Measurements from ENCODE around the gene RPTOR. TPM values are rescaled to one million over a fixed set of nuclear protein-coding genes. Genes with fewer than 3 reads are reported as not detected.

RPTOR gene
- total RNA-seq, 1 donor from 2014 or later, result 66.7 TPM

DNA sequence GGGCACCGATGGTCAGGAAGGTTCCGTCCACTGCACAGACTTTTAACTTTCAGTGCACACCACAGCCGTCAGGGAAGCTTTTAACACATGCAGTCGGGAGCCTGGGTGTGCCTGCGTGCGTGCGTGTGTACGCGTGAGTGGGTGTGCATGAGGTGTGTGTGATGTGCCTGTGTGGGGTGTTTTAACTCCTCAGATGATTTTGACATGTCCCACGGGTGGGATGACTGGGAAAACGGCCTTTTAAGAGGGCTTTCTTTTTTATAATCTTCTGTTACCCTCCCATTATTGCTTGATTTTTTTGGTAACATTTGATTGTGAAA is 294.3 kb downstream of the RPTOR start:
- Mint-ChIP-seq H3K4me1 (ENCODE audit: low read depth) (peaks cover 20% of the 10 kb centered on the region), H3K9me3 (no peaks in the 10 kb centered on the region), H3K4me3 (no peak overlapping the region), H3K36me3 (ENCODE audit: low read depth) (peaks cover 24% of the 10 kb centered on the region), H3K27ac (no peak overlapping the region), H3K27me3 (ENCODE audit: insufficient read depth) (no peaks in the 10 kb centered on the region)
- intact Hi-C loops (cut with micrococcal nuclease), result no loop called here
- DNase-seq (ENCODE audit: low spot score), result no peak

DNA sequence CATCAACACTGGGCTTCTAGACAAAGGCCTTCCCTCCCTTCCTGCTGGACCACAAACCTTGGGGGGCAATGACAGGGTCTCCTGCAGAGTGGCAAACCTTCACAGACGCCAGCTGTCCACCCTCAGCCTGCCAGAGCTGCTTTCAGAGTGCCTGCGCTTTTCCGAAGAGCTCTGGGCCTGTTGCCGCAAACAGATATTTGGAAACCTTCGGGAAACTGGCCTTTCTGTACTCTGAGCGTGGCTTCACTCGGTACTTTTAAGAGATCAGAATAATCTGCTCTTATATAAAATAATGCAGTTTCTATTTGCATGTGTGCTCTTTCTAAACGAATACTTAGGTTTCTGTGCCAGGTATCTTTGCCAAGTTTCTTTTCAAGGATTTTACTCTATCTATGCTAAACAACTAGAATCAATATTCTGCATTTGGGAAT is 294.9 kb downstream of the RPTOR start:
- intact Hi-C loops (cut with micrococcal nuclease), result no loop called here
- no peaks in the 10 kb centered on the region for H3K27me3 Mint-ChIP-seq (ENCODE audit: insufficient read depth)
- DNase-seq (ENCODE audit: low spot score), result no peak
- H3K27ac Mint-ChIP-seq, result no peak overlapping the region
- no peak overlapping the region for H3K4me3 Mint-ChIP-seq
- H3K36me3 Mint-ChIP-seq (ENCODE audit: low read depth), result peaks cover 24% of the 10 kb centered on the region
- H3K4me1 Mint-ChIP-seq (ENCODE audit: low read depth), result peaks cover 17% of the 10 kb centered on the region
- H3K9me3 Mint-ChIP-seq, result no peaks in the 10 kb centered on the region

DNA sequence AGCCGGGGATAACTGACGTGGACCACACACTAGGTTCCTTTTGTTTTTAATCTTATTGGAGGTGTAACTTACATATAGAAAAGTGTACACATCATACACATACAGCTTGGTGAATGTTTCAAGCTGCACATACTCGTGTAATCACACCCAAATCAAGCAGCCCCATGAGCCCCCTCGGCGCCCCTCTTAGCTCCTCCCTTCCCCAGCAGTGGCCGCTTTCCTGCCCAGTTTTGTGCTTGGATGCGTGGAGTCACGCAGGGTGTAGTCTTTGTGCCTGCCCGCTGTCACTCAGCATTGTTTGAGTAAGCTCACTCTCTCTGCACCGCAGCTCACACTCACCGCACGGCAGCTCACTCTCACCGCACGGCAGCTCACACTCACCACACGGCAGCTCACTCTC is 295.3 kb downstream of the RPTOR start:
- Mint-ChIP-seq H3K27me3 (ENCODE audit: insufficient read depth) (no peaks in the 10 kb centered on the region), H3K27ac (no peak overlapping the region), H3K9me3 (no peaks in the 10 kb centered on the region), H3K36me3 (ENCODE audit: low read depth) (peaks cover 21% of the 10 kb centered on the region), H3K4me3 (no peak overlapping the region), H3K4me1 (ENCODE audit: low read depth) (peaks cover 14% of the 10 kb centered on the region)
- intact Hi-C loops (cut with micrococcal nuclease), result no loop called here
- DNase-seq (ENCODE audit: low spot score), result no peak

DNA sequence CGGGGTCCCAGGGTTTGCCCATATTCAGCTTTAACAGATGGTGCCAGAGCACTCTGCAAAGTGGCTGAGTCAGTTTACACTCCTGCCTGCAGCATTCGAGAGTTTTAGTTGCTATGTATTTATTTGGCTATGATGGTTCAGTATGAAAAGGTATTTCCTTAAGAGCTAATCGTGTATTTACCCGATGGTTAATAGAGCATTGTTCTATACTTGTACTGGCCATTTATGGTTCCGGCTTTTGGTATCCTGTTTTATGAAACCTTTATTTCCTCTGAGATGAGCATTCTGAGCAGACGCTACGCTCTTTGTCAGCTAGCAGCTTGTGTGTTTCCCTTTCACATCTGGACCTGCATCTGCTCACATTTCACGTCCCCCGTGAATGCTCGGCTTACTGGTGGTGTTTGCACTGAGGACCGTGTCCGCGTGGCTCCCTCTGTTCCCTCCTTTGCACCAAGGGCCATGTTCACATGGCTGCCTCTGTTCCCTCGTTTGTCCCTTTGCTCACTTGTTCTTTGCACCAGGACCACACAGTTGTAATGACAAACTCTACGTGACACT is 297.9 kb downstream of the RPTOR start:
- H3K9me3 Mint-ChIP-seq, result no peaks in the 10 kb centered on the region
- DNase-seq (ENCODE audit: low spot score), result no peak
- peaks cover 21% of the 10 kb centered on the region for H3K4me1 Mint-ChIP-seq (ENCODE audit: low read depth)
- no peak overlapping the region for H3K4me3 Mint-ChIP-seq
- no peaks in the 10 kb centered on the region for H3K27me3 Mint-ChIP-seq (ENCODE audit: insufficient read depth)
- H3K27ac Mint-ChIP-seq, result peak overlapping the region; percentile 8
- intact Hi-C loops (cut with micrococcal nuclease), result no loop called here
- peaks cover 30% of the 10 kb centered on the region for H3K36me3 Mint-ChIP-seq (ENCODE audit: low read depth)

DNA sequence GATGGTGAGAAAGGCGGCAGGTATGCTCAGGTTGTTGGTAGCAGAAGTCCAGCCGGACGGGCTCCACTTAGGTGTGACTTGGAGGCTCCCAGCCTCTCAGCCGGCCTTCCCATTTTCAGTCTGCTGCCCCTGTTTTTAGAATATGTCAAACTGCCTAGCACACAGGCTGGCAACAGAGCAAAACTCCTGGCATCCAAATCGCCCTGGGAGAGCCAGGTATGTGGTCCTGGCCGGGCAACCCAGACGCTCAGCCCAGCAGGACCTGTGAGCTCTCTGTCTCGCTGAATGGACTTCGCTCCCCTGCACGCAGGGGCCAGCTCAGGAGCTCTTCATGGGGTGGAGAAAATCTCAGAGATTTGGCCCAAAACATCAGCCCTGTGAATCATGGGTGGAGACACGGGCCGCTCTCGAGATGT is 299.1 kb downstream of the RPTOR start:
- DNase-seq (ENCODE audit: low spot score), result no peak
- intact Hi-C loops (cut with micrococcal nuclease), result no loop called here
- peaks cover 36% of the 10 kb centered on the region for H3K36me3 Mint-ChIP-seq (ENCODE audit: low read depth)
- no peaks in the 10 kb centered on the region for H3K27me3 Mint-ChIP-seq (ENCODE audit: insufficient read depth)
- H3K4me3 Mint-ChIP-seq, result no peak overlapping the region
- no peaks in the 10 kb centered on the region for H3K9me3 Mint-ChIP-seq
- no peak overlapping the region for H3K27ac Mint-ChIP-seq
- peaks cover 33% of the 10 kb centered on the region for H3K4me1 Mint-ChIP-seq (ENCODE audit: low read depth)

DNA sequence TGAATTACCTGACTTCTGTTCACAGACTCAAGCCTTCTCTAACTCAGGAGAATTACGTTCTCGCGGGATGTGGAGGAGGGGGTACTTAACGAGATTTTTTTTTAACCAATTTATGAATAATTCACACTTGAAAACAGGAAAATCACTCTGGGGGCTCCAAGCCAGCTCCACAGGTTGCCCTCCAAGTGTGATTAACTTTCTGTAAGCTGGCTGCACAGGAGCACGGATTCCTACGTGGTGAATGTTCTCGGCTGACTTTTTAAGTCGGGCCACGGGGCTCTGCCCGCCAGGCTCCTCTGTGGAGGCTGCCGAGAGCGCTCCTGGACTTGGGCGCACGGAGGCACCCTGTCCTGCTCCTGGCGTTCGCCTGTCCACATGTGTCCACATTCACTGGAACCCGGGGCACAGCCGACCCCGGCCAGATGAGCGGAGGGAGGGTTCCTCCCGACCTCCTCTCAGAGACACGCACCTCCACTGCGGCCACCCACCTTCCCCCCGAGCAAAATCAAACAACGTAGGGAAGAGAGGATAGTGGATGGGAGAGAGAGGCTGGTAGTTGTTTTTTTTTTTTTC is 299.9 kb downstream of the RPTOR start:
- no peaks in the 10 kb centered on the region for H3K9me3 Mint-ChIP-seq

DNA sequence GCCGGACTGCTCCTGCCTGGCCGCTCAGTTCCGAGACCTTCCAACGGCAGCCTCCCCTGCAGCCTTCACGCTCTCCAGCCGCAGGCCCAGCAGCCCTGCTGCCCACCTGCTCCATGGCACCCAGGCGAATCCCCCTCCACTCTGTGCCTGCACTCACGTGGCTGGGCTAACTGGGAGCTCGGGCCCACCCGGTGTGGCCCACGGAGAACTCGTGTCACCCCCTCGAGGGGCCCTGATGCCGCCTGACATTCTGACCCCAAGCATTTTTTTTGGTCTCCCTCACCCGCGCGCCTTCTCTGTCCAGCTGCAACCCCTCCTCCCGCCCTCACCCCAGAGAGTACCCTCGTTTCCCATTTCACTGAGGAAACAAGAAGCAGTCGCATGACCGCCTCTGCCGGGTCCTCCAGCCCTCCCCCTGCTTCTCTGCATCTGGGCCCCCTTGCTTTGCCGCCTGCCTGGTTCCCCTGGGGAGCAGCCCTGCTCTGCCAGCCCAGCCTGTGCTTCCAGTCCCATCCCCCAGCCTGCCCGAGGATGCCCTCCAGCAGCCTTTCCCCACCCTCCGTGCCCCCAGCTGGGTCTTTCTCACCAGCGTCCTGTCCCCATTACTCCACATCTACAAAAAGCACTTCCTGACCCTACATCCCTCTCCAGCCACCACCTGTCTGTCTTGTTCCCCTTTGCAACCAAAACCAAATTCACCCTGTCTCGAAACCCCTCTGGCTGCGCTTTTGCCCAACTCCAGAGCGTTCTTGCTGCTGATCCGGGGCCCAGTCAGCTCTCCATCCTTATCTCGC is 300.6 kb downstream of the RPTOR start:
- Mint-ChIP-seq H3K27me3 (ENCODE audit: insufficient read depth) (no peaks in the 10 kb centered on the region), H3K4me1 (ENCODE audit: low read depth) (peaks cover 45% of the 10 kb centered on the region)

More for the DNA sequence above, 299.9 kb downstream of the RPTOR start:
- intact Hi-C loops (cut with micrococcal nuclease), result no loop called here
- Mint-ChIP-seq H3K4me3 (no peak overlapping the region), H3K36me3 (ENCODE audit: low read depth) (peaks cover 37% of the 10 kb centered on the region), H3K27me3 (ENCODE audit: insufficient read depth) (no peaks in the 10 kb centered on the region), H3K4me1 (ENCODE audit: low read depth) (peaks cover 41% of the 10 kb centered on the region), H3K27ac (no peak overlapping the region)
- DNase-seq (ENCODE audit: low spot score), result no peak

DNA sequence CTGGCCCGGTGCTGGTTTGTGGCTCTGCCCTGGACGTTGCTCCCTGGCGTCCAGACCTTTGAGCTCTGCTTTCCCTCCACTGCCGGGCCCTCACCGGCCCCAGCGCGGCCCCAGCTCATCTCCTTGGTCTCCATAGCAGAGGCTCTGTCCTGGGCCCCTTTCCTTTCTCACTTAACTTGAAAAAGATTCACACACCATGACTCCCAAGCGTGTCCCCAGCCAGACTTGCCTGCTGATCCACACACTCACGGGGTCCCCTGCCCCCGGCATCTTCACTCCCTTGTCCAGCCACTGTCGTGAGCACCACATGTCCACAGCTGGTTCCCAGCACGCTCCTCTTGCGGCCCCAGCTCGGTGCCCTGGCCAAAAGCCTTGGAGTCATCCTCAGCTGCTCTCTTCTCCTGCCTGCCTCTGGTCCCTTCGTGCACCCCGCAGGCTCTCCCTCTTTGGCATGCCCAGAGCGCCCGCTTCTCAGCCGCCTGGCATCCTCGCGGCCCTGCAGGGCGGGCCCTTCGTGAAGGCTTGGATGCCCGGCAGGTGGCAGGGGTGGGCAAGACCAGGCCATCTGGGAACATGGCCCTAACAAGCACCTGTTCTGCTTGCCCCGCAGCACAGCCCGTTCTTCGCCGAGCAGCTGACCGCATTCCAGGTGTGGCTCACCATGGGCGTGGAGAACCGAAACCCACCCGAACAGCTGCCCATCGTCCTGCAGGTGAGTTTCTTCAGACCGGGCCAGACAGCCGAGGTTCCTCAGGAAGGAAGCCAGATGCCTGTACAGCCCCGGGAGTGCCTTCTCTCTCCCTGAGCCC is 301.4 kb downstream of the RPTOR start:
- no peak overlapping the region for H3K4me3 Mint-ChIP-seq
- peaks cover 47% of the 10 kb centered on the region for H3K36me3 Mint-ChIP-seq (ENCODE audit: low read depth)
- DNase-seq (ENCODE audit: low spot score), result no peak
- intact Hi-C loops (cut with micrococcal nuclease), result no loop called here
- H3K4me1 Mint-ChIP-seq (ENCODE audit: low read depth), result peaks cover 50% of the 10 kb centered on the region
- H3K27ac Mint-ChIP-seq, result peak overlapping the region; percentile 83
- H3K27me3 Mint-ChIP-seq (ENCODE audit: insufficient read depth), result no peaks in the 10 kb centered on the region
- no peaks in the 10 kb centered on the region for H3K9me3 Mint-ChIP-seq

More for the DNA sequence above, 300.6 kb downstream of the RPTOR start:
- no peak for DNase-seq (ENCODE audit: low spot score)
- Mint-ChIP-seq H3K27ac (peak overlapping the region; percentile 72), H3K9me3 (no peaks in the 10 kb centered on the region), H3K36me3 (ENCODE audit: low read depth) (peaks cover 43% of the 10 kb centered on the region), H3K4me3 (peak overlapping the region; percentile 2)
- intact Hi-C loops (cut with micrococcal nuclease), result no loop called here

- intact Hi-C loops (cut with micrococcal nuclease), result loop anchor here (1.0 kb wide), 2 partner anchors 9 to 30 kb away; no protein-coding TSS in a partner anchor
- H3K9me3 Mint-ChIP-seq, result no peaks in the 10 kb centered on the region
- peak overlapping the region; percentile 31 for H3K4me3 Mint-ChIP-seq
- DNase-seq (ENCODE audit: low spot score), result no peak
- peaks cover 55% of the 10 kb centered on the region for H3K4me1 Mint-ChIP-seq (ENCODE audit: low read depth)
- no peaks in the 10 kb centered on the region for H3K27me3 Mint-ChIP-seq (ENCODE audit: insufficient read depth)
- H3K27ac Mint-ChIP-seq, result peak overlapping the region; percentile 83
- peaks cover 53% of the 10 kb centered on the region for H3K36me3 Mint-ChIP-seq (ENCODE audit: low read depth)
Observed at GRCh38 chr17:80846932-80847331, 302.3 kb downstream of the RPTOR start.

DNA sequence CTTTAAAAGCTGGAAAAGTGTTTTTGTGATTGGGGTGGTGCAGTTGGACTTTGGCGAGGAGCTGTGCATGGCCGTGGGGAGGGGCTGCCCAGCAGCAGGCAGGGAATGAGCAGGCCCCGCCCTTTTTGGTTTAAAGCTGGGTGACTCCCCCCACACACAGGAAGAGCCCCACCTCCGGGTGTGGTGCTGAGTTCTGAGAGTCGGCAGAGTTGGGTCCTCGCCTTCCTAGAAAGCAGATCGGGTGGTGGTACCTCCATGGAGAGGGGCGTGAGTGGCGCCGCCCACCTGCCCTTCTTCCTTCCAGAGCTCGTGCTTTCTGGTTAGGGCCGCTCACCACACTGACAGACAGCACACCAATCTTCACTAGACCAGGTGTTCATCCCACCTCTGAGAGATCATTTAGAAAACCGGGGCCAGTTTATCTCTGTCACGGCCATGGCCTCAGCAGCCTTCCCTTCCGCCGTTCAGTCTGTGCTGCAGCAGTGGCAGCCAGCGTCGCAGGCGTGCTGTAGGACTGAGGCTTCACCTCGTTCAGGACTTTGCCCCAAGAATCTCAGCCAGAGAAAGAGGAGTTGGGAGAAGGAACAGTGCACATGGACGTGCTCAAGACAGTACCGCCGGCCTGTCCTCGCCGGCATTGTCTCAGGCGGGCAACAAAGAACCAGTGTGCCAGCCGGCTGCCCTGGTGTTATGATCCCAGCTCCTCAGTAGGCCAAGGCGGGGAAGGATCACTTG is 303.0 kb downstream of the RPTOR start:
- Mint-ChIP-seq H3K9me3 (no peaks in the 10 kb centered on the region), H3K4me1 (ENCODE audit: low read depth) (peaks cover 60% of the 10 kb centered on the region), H3K4me3 (peak overlapping the region; percentile 31), H3K36me3 (ENCODE audit: low read depth) (peaks cover 55% of the 10 kb centered on the region), H3K27ac (peak overlapping the region; percentile 83), H3K27me3 (ENCODE audit: insufficient read depth) (no peaks in the 10 kb centered on the region)
- intact Hi-C loops (cut with micrococcal nuclease), result loop anchor here (1.0 kb wide), 2 partner anchors 9 to 30 kb away; no protein-coding TSS in a partner anchor
- peak; percentile 74 for DNase-seq (ENCODE audit: low spot score)

- H3K4me1 Mint-ChIP-seq (ENCODE audit: low read depth), result peaks cover 64% of the 10 kb centered on the region
- DNase-seq (ENCODE audit: low spot score), result no peak
- H3K27me3 Mint-ChIP-seq (ENCODE audit: insufficient read depth), result no peaks in the 10 kb centered on the region
- H3K9me3 Mint-ChIP-seq, result no peaks in the 10 kb centered on the region
- H3K27ac Mint-ChIP-seq, result peak overlapping the region; percentile 83
- H3K4me3 Mint-ChIP-seq, result no peak overlapping the region
- peaks cover 58% of the 10 kb centered on the region for H3K36me3 Mint-ChIP-seq (ENCODE audit: low read depth)
- intact Hi-C loops (cut with micrococcal nuclease), result no loop called here
Observed at GRCh38 chr17:80848449-80849102, 303.9 kb downstream of the RPTOR start.

- intact Hi-C loops (cut with micrococcal nuclease), result no loop called here
- Mint-ChIP-seq H3K4me3 (no peak overlapping the region), H3K36me3 (ENCODE audit: low read depth) (peaks cover 58% of the 10 kb centered on the region), H3K27me3 (ENCODE audit: insufficient read depth) (no peaks in the 10 kb centered on the region), H3K4me1 (ENCODE audit: low read depth) (peaks cover 64% of the 10 kb centered on the region), H3K9me3 (no peaks in the 10 kb centered on the region), H3K27ac (peak overlapping the region; percentile 83)
- no peak for DNase-seq (ENCODE audit: low spot score)
Observed at GRCh38 chr17:80849119-80849518, 304.5 kb downstream of the RPTOR start.

All from activated T-helper 1 cell treated with anti-CD3 and anti-CD28 coated beads, Interleukin-12 subunit alpha, Interleukin-12 subunit beta, Interleukin-2, Interleukin-4 antibody, amounts not matched to agents 30 ng/mL and 10 ng/mL and 1 ng/mL, durations not matched to agents 14 hours and 24 hours and 36 hours (primary cell).